GM19351 (cell line): Measurements from ENCODE around the gene UBE3D.
"Not testable (repeated sequence)": the region's sequence is repeated elsewhere in the genome, so short reads cannot be mapped to it uniquely, and the experiment has no call there.

Source experiments
- ATAC-seq: cut with Tn5 transposase; IDR thresholded peaks from one replicate; pipeline ENCODE4 v1.9.1; 2021; ENCODE audit warnings: mild to moderate bottlenecking, moderate library complexity; ENCODE audit not compliant: unreplicated experiment

UBE3D gene

GRCh38 chr6:83057705-83058321 is 7.8 kb downstream of the UBE3D start:
- peak; percentile 86 for ATAC-seq

- ATAC-seq = no peak
Observed at GRCh38 chr6:83055366-83055964, 10.2 kb downstream of the UBE3D start.

GRCh38 chr6:83053678-83054077 is 12.0 kb downstream of the UBE3D start:
- ATAC-seq = no peak

- no peak for ATAC-seq
Observed at GRCh38 chr6:83051377-83052172, 14.1 kb downstream of the UBE3D start.

GRCh38 chr6:83047065-83047754 is 18.4 kb downstream of the UBE3D start:
- no peak for ATAC-seq

GRCh38 chr6:83044091-83044768 is 21.4 kb downstream of the UBE3D start:
- ATAC-seq = no peak

GRCh38 chr6:83042467-83043053 is 23.1 kb downstream of the UBE3D start:
- ATAC-seq = no peak

- ATAC-seq = no peak
Observed at GRCh38 chr6:83038246-83038645, 27.4 kb downstream of the UBE3D start.

GRCh38 chr6:83031689-83032088 is 34.0 kb downstream of the UBE3D start:
- ATAC-seq = no peak

- no peak for ATAC-seq
Observed at GRCh38 chr6:83019741-83020140, 45.9 kb downstream of the UBE3D start.

GRCh38 chr6:83011131-83011530 is 54.5 kb downstream of the UBE3D start:
- ATAC-seq = not testable (repeated sequence)

GRCh38 chr6:83008626-83009025 is 57.0 kb downstream of the UBE3D start:
- ATAC-seq = no peak

- ATAC-seq = no peak
Observed at GRCh38 chr6:83006270-83006905, 59.3 kb downstream of the UBE3D start.

- ATAC-seq = no peak
Observed at GRCh38 chr6:82996156-82996555, 69.5 kb downstream of the UBE3D start.

- ATAC-seq = no peak
Observed at GRCh38 chr6:82995066-82995465, 70.6 kb downstream of the UBE3D start.

GRCh38 chr6:82989736-82990290 is 75.8 kb downstream of the UBE3D start:
- ATAC-seq = no peak

- no peak for ATAC-seq
Observed at GRCh38 chr6:82988930-82989351, 76.7 kb downstream of the UBE3D start.

- no peak for ATAC-seq
Observed at GRCh38 chr6:82987951-82988350, 77.7 kb downstream of the UBE3D start.

GRCh38 chr6:82987416-82987815 is 78.2 kb downstream of the UBE3D start:
- no peak for ATAC-seq

- ATAC-seq = no peak
Observed at GRCh38 chr6:82984720-82985119, 80.9 kb downstream of the UBE3D start.
